Testis (tissue), 2 donors: ENCODE data around the gene MZT2A.
"Not testable (repeated sequence)": the region's sequence is repeated elsewhere in the genome, so short reads cannot be mapped to it uniquely, and the experiment has no call there.

Experiments
- CTCF ChIP-seq, 3 experiments: fragments of 450-650 bp in 2 of 3; fragments of 200-600 bp in 1 of 3; sonication (generic) in 1 of 3; IDR thresholded peaks; one replicate each; pipeline ENCODE4 v1.5.1; 2016 to 2019; ENCODE audit warnings: antibody characterized with exemption in 3 of 3, mild to moderate bottlenecking in 2 of 3, moderate library complexity in 1 of 3
- POLR2A ChIP-seq: fragments of 450-650 bp; IDR thresholded peaks from one replicate; pipeline ENCODE4 v1.6.1; 2017; ENCODE audit warnings: antibody characterized with exemption, mild to moderate bottlenecking, moderate library complexity

- not testable (repeated sequence) for TF ChIP-seq CTCF (IDR thresholded peaks at IDR 0.05); POLR2A
These were observed 20.6 kb downstream of the MZT2A start for GRCh38 chr2:131471624-131472023.
